HG02938 (cell line): Measurements from ENCODE around the gene FEV.

Experiments
- ATAC-seq: cut with Tn5 transposase; IDR thresholded peaks from one replicate; pipeline ENCODE4 v1.9.1; 2021; ENCODE audit warnings: mild to moderate bottlenecking, moderate library complexity; ENCODE audit not compliant: unreplicated experiment

Gene FEV

GRCh38 chr2:219017201-219017931 lies 32.4 kb upstream of the FEV start:
- no peak for ATAC-seq

- no peak for ATAC-seq
These were observed 31.7 kb upstream of the FEV start for GRCh38 chr2:219016721-219017120.

- ATAC-seq: no peak
These were observed 25.9 kb upstream of the FEV start for GRCh38 chr2:219010873-219011272.

- no peak for ATAC-seq
These were observed 25.3 kb upstream of the FEV start for GRCh38 chr2:219010162-219010756.

GRCh38 chr2:219009294-219009693 lies 24.3 kb upstream of the FEV start:
- no peak for ATAC-seq

GRCh38 chr2:219003979-219004378 lies 19.0 kb upstream of the FEV start:
- no peak for ATAC-seq

GRCh38 chr2:219003267-219003634 lies 18.3 kb upstream of the FEV start:
- ATAC-seq: no peak

- ATAC-seq: no peak
These were observed 17.6 kb upstream of the FEV start for GRCh38 chr2:219002395-219003266.

- no peak for ATAC-seq
These were observed 16.8 kb upstream of the FEV start for GRCh38 chr2:219001577-219002394.

- ATAC-seq: no peak
These were observed 16.2 kb upstream of the FEV start for GRCh38 chr2:219001100-219001576.

GRCh38 chr2:219000569-219000960 lies 15.6 kb upstream of the FEV start:
- no peak for ATAC-seq

- ATAC-seq: no peak
These were observed 15.0 kb upstream of the FEV start for GRCh38 chr2:218999881-219000568.

- ATAC-seq: no peak
These were observed 14.3 kb upstream of the FEV start for GRCh38 chr2:218999021-218999880.

GRCh38 chr2:218998414-218999002 lies 13.5 kb upstream of the FEV start:
- no peak for ATAC-seq

GRCh38 chr2:218997731-218998130 lies 12.7 kb upstream of the FEV start:
- ATAC-seq: no peak

GRCh38 chr2:218996937-218997336 lies 12.0 kb upstream of the FEV start:
- no peak for ATAC-seq

GRCh38 chr2:218995972-218996711 lies 11.2 kb upstream of the FEV start:
- ATAC-seq: no peak

GRCh38 chr2:218995561-218995960 lies 10.6 kb upstream of the FEV start:
- ATAC-seq: no peak
